ENCODE data around the gene RAB40AL.

DNA sequence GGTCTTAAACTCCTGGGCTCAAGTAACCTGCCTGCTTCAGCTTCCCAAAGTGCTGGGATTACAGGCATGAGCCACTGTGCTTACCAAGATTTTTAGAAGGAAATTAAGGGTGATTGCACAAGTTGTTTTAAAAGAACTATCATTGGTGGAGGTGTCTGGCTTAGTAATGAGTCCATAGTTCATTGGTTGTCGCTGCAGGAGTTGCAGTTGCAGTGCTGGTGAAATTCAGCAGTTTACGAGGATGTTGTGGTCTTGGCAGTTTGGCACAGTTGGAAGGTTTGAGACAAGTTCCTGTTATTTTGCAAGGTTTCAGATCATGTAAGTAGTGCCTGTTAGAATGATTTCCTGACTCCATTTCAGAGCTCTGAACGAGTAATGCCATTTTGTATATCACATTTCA lies 48.1 kb downstream of the RAB40AL start:
- TF ChIP-seq, protein P1, sequence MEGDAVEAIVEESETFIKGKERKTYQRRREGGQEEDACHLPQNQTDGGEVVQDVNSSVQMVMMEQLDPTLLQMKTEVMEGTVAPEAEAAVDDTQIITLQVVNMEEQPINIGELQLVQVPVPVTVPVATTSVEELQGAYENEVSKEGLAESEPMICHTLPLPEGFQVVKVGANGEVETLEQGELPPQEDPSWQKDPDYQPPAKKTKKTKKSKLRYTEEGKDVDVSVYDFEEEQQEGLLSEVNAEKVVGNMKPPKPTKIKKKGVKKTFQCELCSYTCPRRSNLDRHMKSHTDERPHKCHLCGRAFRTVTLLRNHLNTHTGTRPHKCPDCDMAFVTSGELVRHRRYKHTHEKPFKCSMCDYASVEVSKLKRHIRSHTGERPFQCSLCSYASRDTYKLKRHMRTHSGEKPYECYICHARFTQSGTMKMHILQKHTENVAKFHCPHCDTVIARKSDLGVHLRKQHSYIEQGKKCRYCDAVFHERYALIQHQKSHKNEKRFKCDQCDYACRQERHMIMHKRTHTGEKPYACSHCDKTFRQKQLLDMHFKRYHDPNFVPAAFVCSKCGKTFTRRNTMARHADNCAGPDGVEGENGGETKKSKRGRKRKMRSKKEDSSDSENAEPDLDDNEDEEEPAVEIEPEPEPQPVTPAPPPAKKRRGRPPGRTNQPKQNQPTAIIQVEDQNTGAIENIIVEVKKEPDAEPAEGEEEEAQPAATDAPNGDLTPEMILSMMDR (IDR thresholded peaks at IDR 0.05): no peak
- TF ChIP-seq POLR2A (IDR thresholded peaks at IDR 0.05) (no peak), EP300 (IDR thresholded peaks at IDR 0.05) (no peak)

All from ovary (tissue), 3 donors.